HUES6 (cell line): ENCODE measurements around the gene PDE3B.
"Not testable (repeated sequence)": the region's sequence is repeated elsewhere in the genome, so short reads cannot be mapped to it uniquely, and the experiment has no call there.

ENCODE experiments used
- H3K27ac ChIP-seq: 2 replicates; pipeline ENCODE4 v1.7.0; 2013; ENCODE audit warnings: low read depth, mild to moderate bottlenecking, low read length, inconsistent platforms
- H3K27me3 ChIP-seq: 2 replicates; pipeline ENCODE4 v1.6.1; 2013; ENCODE audit warnings: low read length; ENCODE audit not compliant: control insufficient read depth, insufficient read depth
- H3K36me3 ChIP-seq: 2 replicates; pipeline ENCODE4 v1.6.1; 2013; ENCODE audit warnings: low read length; ENCODE audit not compliant: control insufficient read depth, insufficient read depth
- H3K4me1 ChIP-seq: 2 replicates; pipeline ENCODE4 v1.6.1; 2013; ENCODE audit warnings: low read length; ENCODE audit not compliant: control insufficient read depth, insufficient read depth
- H3K4me3 ChIP-seq: 2 replicates; pipeline ENCODE4 v1.5.1; 2013; ENCODE audit warnings: low read depth, low read length
- H3K9ac ChIP-seq: one replicate; pipeline ENCODE4 v1.6.1; 2013; ENCODE audit warnings: mild to moderate bottlenecking, low read length
- H3K9me3 ChIP-seq: 2 replicates; pipeline ENCODE4 v1.6.1; 2013; ENCODE audit warnings: low read depth, low read length; ENCODE audit not compliant: control insufficient read depth, insufficient read depth

The PDE3B gene

GRCh38 chr11:14715669-14716068 is 72.1 kb downstream of the PDE3B start:
- H3K9me3 ChIP-seq, H3K27ac ChIP-seq, H3K4me1 ChIP-seq, H3K27me3 ChIP-seq, H3K36me3 ChIP-seq: not testable (repeated sequence)
- peak overlapping the region; percentile 55 for H3K9ac ChIP-seq
- H3K4me3 ChIP-seq: peak overlapping the region; percentile 40

GRCh38 chr11:14722496-14722895 is 78.9 kb downstream of the PDE3B start:
- Histone ChIP-seq H3K9me3 (no peaks in the 10 kb centered on the region), H3K36me3 (no peaks in the 10 kb centered on the region), H3K4me1 (peaks cover 7% of the 10 kb centered on the region; the same call in 1 of the 2 replicates), H3K4me3 (no peak overlapping the region), H3K27me3 (no peaks in the 10 kb centered on the region), H3K9ac (no peak overlapping the region), H3K27ac (no peak overlapping the region)

GRCh38 chr11:14725150-14725549 is 81.5 kb downstream of the PDE3B start:
- H3K27me3 ChIP-seq: no peaks in the 10 kb centered on the region
- no peaks in the 10 kb centered on the region for H3K9me3 ChIP-seq
- no peak overlapping the region for H3K4me3 ChIP-seq
- no peaks in the 10 kb centered on the region for H3K36me3 ChIP-seq
- H3K9ac ChIP-seq: no peak overlapping the region
- H3K27ac ChIP-seq: no peak overlapping the region
- peaks cover 7% of the 10 kb centered on the region; the same call in 1 of the 2 replicates for H3K4me1 ChIP-seq

- Histone ChIP-seq H3K9me3 (no peaks in the 10 kb centered on the region), H3K4me1 (peaks cover 7% of the 10 kb centered on the region; the same call in 1 of the 2 replicates), H3K27me3 (no peaks in the 10 kb centered on the region), H3K36me3 (no peaks in the 10 kb centered on the region), H3K9ac (no peak overlapping the region), H3K4me3 (no peak overlapping the region), H3K27ac (no peak overlapping the region)
Measured at GRCh38 chr11:14727215-14727614, 83.6 kb downstream of the PDE3B start.

GRCh38 chr11:14727746-14728145 is 84.1 kb downstream of the PDE3B start:
- Histone ChIP-seq H3K4me3 (no peak overlapping the region), H3K9ac (no peak overlapping the region), H3K4me1 (peaks cover 7% of the 10 kb centered on the region; the same call in 1 of the 2 replicates), H3K27me3 (no peaks in the 10 kb centered on the region), H3K9me3 (no peaks in the 10 kb centered on the region), H3K27ac (no peak overlapping the region), H3K36me3 (no peaks in the 10 kb centered on the region)

- H3K27me3 ChIP-seq, H3K4me3 ChIP-seq, H3K4me1 ChIP-seq, H3K9ac ChIP-seq, H3K36me3 ChIP-seq, H3K9me3 ChIP-seq, H3K27ac ChIP-seq: not testable (repeated sequence)
Measured at GRCh38 chr11:14740539-14740938, 96.9 kb downstream of the PDE3B start.

- H3K9me3 ChIP-seq: peaks cover 7% of the 10 kb centered on the region; the same call in 1 of the 2 replicates
- no peak overlapping the region for H3K27ac ChIP-seq
- no peaks in the 10 kb centered on the region for H3K36me3 ChIP-seq
Measured at GRCh38 chr11:14741195-14741594, 97.6 kb downstream of the PDE3B start.

GRCh38 chr11:14742849-14743559 is 99.4 kb downstream of the PDE3B start:
- H3K4me3 ChIP-seq: no peak overlapping the region
- no peak overlapping the region for H3K9ac ChIP-seq
- H3K9me3 ChIP-seq: peaks cover 7% of the 10 kb centered on the region; the same call in 1 of the 2 replicates
- H3K27ac ChIP-seq: no peak overlapping the region
- H3K36me3 ChIP-seq: no peaks in the 10 kb centered on the region
- H3K27me3 ChIP-seq: no peaks in the 10 kb centered on the region
- H3K4me1 ChIP-seq: peaks cover 4% of the 10 kb centered on the region; the same call in 1 of the 2 replicates

More at GRCh38 chr11:14741195-14741594, 97.6 kb downstream of the PDE3B start:
- no peaks in the 10 kb centered on the region for H3K4me1 ChIP-seq
- H3K9ac ChIP-seq: no peak overlapping the region
- H3K27me3 ChIP-seq: no peaks in the 10 kb centered on the region
- H3K4me3 ChIP-seq: no peak overlapping the region

GRCh38 chr11:14743667-14744066 is 100.1 kb downstream of the PDE3B start:
- H3K27me3 ChIP-seq, H3K9me3 ChIP-seq, H3K4me3 ChIP-seq, H3K27ac ChIP-seq, H3K4me1 ChIP-seq, H3K36me3 ChIP-seq, H3K9ac ChIP-seq: not testable (repeated sequence)

GRCh38 chr11:14746857-14747395 is 103.3 kb downstream of the PDE3B start:
- H3K36me3 ChIP-seq: no peaks in the 10 kb centered on the region
- H3K9ac ChIP-seq: no peak overlapping the region
- H3K4me1 ChIP-seq: peaks cover 4% of the 10 kb centered on the region; the same call in 1 of the 2 replicates
- H3K9me3 ChIP-seq: peaks cover 7% of the 10 kb centered on the region; the same call in 1 of the 2 replicates
- no peak overlapping the region for H3K27ac ChIP-seq
- no peaks in the 10 kb centered on the region for H3K27me3 ChIP-seq
- no peak overlapping the region for H3K4me3 ChIP-seq

GRCh38 chr11:14748090-14748489 is 104.5 kb downstream of the PDE3B start:
- Histone ChIP-seq H3K4me1 (peaks cover 4% of the 10 kb centered on the region; the same call in 1 of the 2 replicates), H3K36me3 (no peaks in the 10 kb centered on the region), H3K27me3 (no peaks in the 10 kb centered on the region), H3K9ac (no peak overlapping the region), H3K9me3 (peaks cover 7% of the 10 kb centered on the region; the same call in 1 of the 2 replicates), H3K4me3 (no peak overlapping the region), H3K27ac (no peak overlapping the region)
